HepG2 (cell line): ENCODE results near the gene TRAF4. TPM values are rescaled to one million over a fixed set of nuclear protein-coding genes. Genes with fewer than 3 reads are reported as not detected.

Source experiments
- ATRX ChIP-seq: sonication (generic); formaldehyde crosslinking; IDR thresholded peaks from 2 replicates; pipeline ENCODE4 v1.4.0; 2020; ENCODE audit warnings: missing genetic modification reagents, borderline replicate concordance
- CENPT ChIP-seq: sonication (generic); formaldehyde crosslinking; IDR thresholded peaks from 2 replicates; pipeline ENCODE4 v1.8.0; 2022; ENCODE audit warnings: low read depth, mild to moderate bottlenecking, moderate library complexity, missing genetic modification reagents
- CENPX ChIP-seq: sonication (generic); formaldehyde crosslinking; IDR thresholded peaks from 2 replicates; pipeline ENCODE4 v1.9.0; 2021; ENCODE audit warnings: mild to moderate bottlenecking, missing genetic modification reagents, moderate library complexity
- CREB1 ChIP-seq, 2 experiments: fragments of 450-650 bp in 1 of 2; IDR thresholded peaks; 2 replicates each; pipeline ENCODE4 v1.6.1; 2016 to 2017; ENCODE audit warnings: control low read depth in 1 of 2, mild to moderate bottlenecking in 1 of 2, missing compliant biosample characterization in 1 of 2, missing genetic modification characterization in 1 of 2
- FOXK1 ChIP-seq: sonication (generic); formaldehyde crosslinking; IDR thresholded peaks from 2 replicates; pipeline ENCODE4 v1.4.0; 2020; ENCODE audit warnings: low read depth, missing genetic modification reagents, borderline replicate concordance
- FOXM1 ChIP-seq: sonication (generic); formaldehyde crosslinking; IDR thresholded peaks from 2 replicates; pipeline ENCODE4 v1.5.0; 2020; ENCODE audit warnings: missing genetic modification reagents
- HNRNPH1 ChIP-seq: fragments of 200-400 bp; formaldehyde crosslinking; optimal IDR thresholded peaks from 2 replicates; pipeline ENCODE3; 2017; ENCODE audit warnings: mild to moderate bottlenecking, low read depth, low read length
- JDP2 ChIP-seq: sonication (generic); formaldehyde crosslinking; IDR thresholded peaks from 2 replicates; pipeline ENCODE4 v1.8.1; 2022; ENCODE audit warnings: missing genetic modification reagents, borderline replicate concordance
- KDM4B ChIP-seq: sonication (generic); formaldehyde crosslinking; IDR thresholded peaks from 2 replicates; pipeline ENCODE4 v1.4.0; 2020; ENCODE audit warnings: missing genetic modification reagents
- MAZ ChIP-seq, 2 experiments: sonication (generic) in 1 of 2; formaldehyde crosslinking in 1 of 2; IDR thresholded peaks; 2 replicates each; pipeline versions ENCODE4 v1.5.0 to v1.6.1; 2012 to 2020; ENCODE audit warnings: low read depth in 2 of 2, mild to moderate bottlenecking in 2 of 2, borderline replicate concordance in 1 of 2, improper control_type of control experiment in 1 of 2, low read length in 1 of 2, missing genetic modification reagents in 1 of 2, moderate library complexity in 1 of 2
- PRPF4 ChIP-seq: fragments of 200-400 bp; formaldehyde crosslinking; IDR thresholded peaks from 2 replicates; pipeline ENCODE4 v1.6.1; 2016; ENCODE audit warnings: low read length, low read depth; ENCODE audit not compliant: poor library complexity, severe bottlenecking
- PTBP1 ChIP-seq: fragments of 200-400 bp; formaldehyde crosslinking; IDR thresholded peaks from 2 replicates; pipeline ENCODE4 v1.6.1; 2018; ENCODE audit warnings: low read length, low read depth; ENCODE audit not compliant: poor library complexity, severe bottlenecking
- XRCC5 ChIP-seq: fragments of 200-400 bp; formaldehyde crosslinking; optimal IDR thresholded peaks from 2 replicates; pipeline ENCODE3; 2017; ENCODE audit warnings: mild to moderate bottlenecking, low read length
- ZEB1 ChIP-seq: IDR thresholded peaks from 2 replicates; pipeline ENCODE4 v1.6.1; 2012; ENCODE audit warnings: mild to moderate bottlenecking, low read depth, inconsistent platforms; ENCODE audit not compliant: insufficient replicate concordance
- ZFP36 ChIP-seq: fragments of 150-350 bp; IDR thresholded peaks from 2 replicates; pipeline ENCODE4 v1.6.1; 2018; ENCODE audit warnings: borderline replicate concordance, low read length, low read depth; ENCODE audit not compliant: partially characterized antibody
- ZFP90 ChIP-seq: sonication (generic); formaldehyde crosslinking; IDR thresholded peaks from 2 replicates; pipeline ENCODE4 v1.8.0; 2022; ENCODE audit warnings: missing genetic modification reagents, mild to moderate bottlenecking, inconsistent platforms, borderline replicate concordance
- ZKSCAN5 ChIP-seq: sonication (generic); formaldehyde crosslinking; IDR thresholded peaks from 2 replicates; pipeline ENCODE4 v1.5.1; 2020; ENCODE audit warnings: mild to moderate bottlenecking, missing genetic modification reagents
- ZMYM4 ChIP-seq: sonication (generic); formaldehyde crosslinking; IDR thresholded peaks from 2 replicates; pipeline ENCODE4 v1.8.1; 2023; ENCODE audit warnings: mild to moderate bottlenecking, missing genetic modification reagents
- ZNF24 ChIP-seq: fragments of 450-650 bp; IDR thresholded peaks from 2 replicates; pipeline ENCODE4 v1.6.1; 2017; ENCODE audit warnings: antibody characterized with exemption, mild to moderate bottlenecking
- ZNF629 ChIP-seq: sonication (generic); formaldehyde crosslinking; conservative IDR thresholded peaks from 2 replicates; pipeline ENCODE4 v1.5.0; 2020; ENCODE audit warnings: missing genetic modification reagents
- ZNF773 ChIP-seq: sonication (generic); formaldehyde crosslinking; IDR thresholded peaks from 2 replicates; pipeline ENCODE4 v1.4.0; 2020; ENCODE audit warnings: missing genetic modification reagents, borderline replicate concordance
- ZNF790 ChIP-seq: sonication (generic); formaldehyde crosslinking; IDR thresholded peaks from 2 replicates; pipeline ENCODE4 v1.8.0; 2022; ENCODE audit warnings: missing genetic modification reagents, mild to moderate bottlenecking, borderline replicate concordance
- ZZZ3 ChIP-seq: sonication (generic); formaldehyde crosslinking; IDR thresholded peaks from 2 replicates; pipeline ENCODE4 v1.4.0; 2020; ENCODE audit warnings: missing genetic modification reagents, mild to moderate bottlenecking, borderline replicate concordance
- polyA plus RNA-seq, 8 experiments: library from polyadenylated mRNA; depleted of rRNA in 3 of 8; stranded (reverse) in 7 of 8; unstranded in 1 of 8; fragments of >200 nt; fragmentation: Illumina TruSeq in 4 of 8; extraction: Trizol in 4 of 8; gene quantifications; 2 replicates each; pipeline versions ENCODE4 v1.2.1 to v1.2.3, GENCODE V29; 2011 to 2016; ENCODE audit warnings: low read depth in 4 of 8, missing spikeins in 1 of 8, mixed read lengths in 1 of 8; ENCODE audit not compliant: insufficient read depth in 1 of 8
- total RNA-seq, 5 experiments: library from RNA; depleted of rRNA; stranded (reverse); fragments of >200 nt; fragmentation: Illumina TruSeq; extraction: Trizol; gene quantifications; 2 replicates each; pipeline ENCODE4 v1.2.3, GENCODE V29; 2016; ENCODE audit warnings: low read depth in 1 of 5
- TF ChIP-seq, protein P1 (sequence below): sonication (generic); formaldehyde crosslinking; IDR thresholded peaks from 2 replicates; pipeline ENCODE4 v1.5.0; 2020; ENCODE audit warnings: missing genetic modification reagents
- TF ChIP-seq, protein P2 (sequence below): sonication (generic); formaldehyde crosslinking; IDR thresholded peaks from 2 replicates; pipeline ENCODE4 v1.8.1; 2023; ENCODE audit warnings: mild to moderate bottlenecking, moderate library complexity, missing genetic modification reagents
- TF ChIP-seq, protein P3 (sequence below): sonication (generic); formaldehyde crosslinking; IDR thresholded peaks from 2 replicates; pipeline ENCODE4 v1.5.0; 2020; ENCODE audit warnings: missing genetic modification reagents, mild to moderate bottlenecking, borderline replicate concordance

The TRAF4 gene
- total and polyA plus RNA-seq, 2 of the 13 experiments (the other 11 are each of a cell fraction or from before 2014, with no cell fraction given), result 86.0 to 89.9 TPM

DNA sequence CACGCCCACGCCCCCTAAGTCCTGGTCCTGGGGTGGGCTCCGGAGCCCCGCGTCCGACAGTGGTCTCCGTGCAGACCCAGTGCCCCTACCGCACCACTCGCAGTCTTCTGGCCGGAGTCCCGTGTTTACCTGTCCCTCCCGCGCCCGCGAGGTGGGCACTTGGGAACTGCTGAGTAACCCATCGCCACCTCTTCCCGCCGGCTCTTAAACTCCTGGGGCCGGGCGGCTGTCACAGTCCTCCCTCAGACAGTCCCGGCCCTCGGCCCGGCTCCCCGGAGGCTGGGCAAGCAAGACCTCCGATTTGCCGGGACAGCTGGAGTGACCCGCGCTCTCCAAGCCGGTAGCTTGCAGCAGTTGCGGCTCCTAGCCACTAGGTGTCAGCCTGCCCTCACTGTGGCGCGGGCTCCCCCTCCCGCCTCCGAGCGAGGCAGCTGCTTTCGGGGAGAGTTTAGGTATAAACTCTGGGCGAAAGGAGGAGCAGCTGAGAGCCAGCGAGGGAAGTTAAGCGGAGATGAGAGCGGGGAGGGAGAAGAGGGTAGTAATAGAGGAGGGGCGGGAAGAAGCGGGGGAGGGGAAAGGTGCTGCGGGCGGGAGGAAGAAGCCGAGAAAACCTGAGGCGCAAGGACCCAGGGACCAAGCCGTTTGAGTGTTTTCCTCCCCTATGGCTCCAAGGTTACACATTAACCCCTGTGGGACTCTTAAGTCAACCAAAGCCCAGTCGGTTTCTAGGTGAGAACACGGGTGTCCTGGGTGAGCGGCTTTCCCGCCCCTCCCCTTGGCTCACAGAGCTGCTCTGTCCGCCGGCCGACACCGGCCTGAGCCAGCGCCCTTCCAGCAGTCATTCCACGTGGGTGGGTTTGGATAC lies 17.0 kb upstream of the TRAF4 start (continued):
- TF ChIP-seq HNRNPH1, result no peak
- TF ChIP-seq PTBP1, result no peak
- no peak for TF ChIP-seq FOXM1 (CRISPR knock-in tag)
- peak; percentile 26; the same call in 1 of the 2 replicates for TF ChIP-seq FOXK1 (CRISPR knock-in tag)
- no peak for TF ChIP-seq ZNF24
- TF ChIP-seq ZKSCAN5, result no peak
- no peak for TF ChIP-seq ZZZ3 (CRISPR knock-in tag)
- TF ChIP-seq ZMYM4 (CRISPR knock-in tag), result 0 out of 2 replicates have a peak, but pooled peaks have one; percentile 56
- no peak for TF ChIP-seq PRPF4
- TF ChIP-seq ZNF629 (CRISPR knock-in tag), result no peak
- TF ChIP-seq KDM4B (CRISPR knock-in tag), result 0 out of 2 replicates have a peak, but pooled peaks have one; percentile 23
- no peak for TF ChIP-seq ATRX
- peak; percentile 82 for TF ChIP-seq XRCC5
- TF ChIP-seq CREB1 (IDR thresholded peaks at IDR 0.05), result no peak
- no peak for TF ChIP-seq CREB1 (CRISPR knock-in tag; IDR thresholded peaks at IDR 0.05)
- no peak for TF ChIP-seq ZEB1
- no peak for TF ChIP-seq ZFP90 (CRISPR knock-in tag)
- no peak for TF ChIP-seq ZFP36
- TF ChIP-seq ZNF790 (CRISPR knock-in tag), result no peak
- no peak for TF ChIP-seq JDP2 (CRISPR knock-in tag)
- TF ChIP-seq, protein P1, sequence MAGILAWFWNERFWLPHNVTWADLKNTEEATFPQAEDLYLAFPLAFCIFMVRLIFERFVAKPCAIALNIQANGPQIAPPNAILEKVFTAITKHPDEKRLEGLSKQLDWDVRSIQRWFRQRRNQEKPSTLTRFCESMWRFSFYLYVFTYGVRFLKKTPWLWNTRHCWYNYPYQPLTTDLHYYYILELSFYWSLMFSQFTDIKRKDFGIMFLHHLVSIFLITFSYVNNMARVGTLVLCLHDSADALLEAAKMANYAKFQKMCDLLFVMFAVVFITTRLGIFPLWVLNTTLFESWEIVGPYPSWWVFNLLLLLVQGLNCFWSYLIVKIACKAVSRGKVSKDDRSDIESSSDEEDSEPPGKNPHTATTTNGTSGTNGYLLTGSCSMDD (CRISPR knock-in tag), result no peak
- TF ChIP-seq, protein P2, sequence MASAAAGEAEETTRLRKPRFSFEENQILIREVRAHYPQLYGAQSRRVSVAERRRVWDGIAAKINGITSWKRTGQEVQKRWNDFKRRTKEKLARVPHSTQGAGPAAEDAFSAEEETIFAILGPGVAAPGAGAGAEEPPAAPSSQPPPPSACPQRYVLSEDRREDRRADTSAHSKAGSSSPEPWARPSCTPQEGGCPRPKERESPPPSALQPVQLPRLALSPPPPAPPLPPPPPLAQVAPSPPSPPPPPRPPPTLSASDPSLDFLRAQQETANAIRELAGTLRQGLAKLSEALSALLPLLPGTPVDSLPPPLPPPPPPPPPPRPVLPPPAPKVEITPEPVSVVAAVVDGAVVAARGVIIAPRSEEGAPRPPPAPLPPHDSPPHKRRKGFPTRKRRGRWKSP (CRISPR knock-in tag), result peak; percentile 55; the same call in 1 of the 2 replicates
- TF ChIP-seq CENPT (CRISPR knock-in tag), result no peak
- peak; percentile 84 for TF ChIP-seq MAZ (IDR thresholded peaks at IDR 0.05; ENCODE audit: borderline replicate concordance, low read depth, low read length)
- peak; percentile 92 for TF ChIP-seq MAZ (CRISPR knock-in tag; IDR thresholded peaks at IDR 0.05; ENCODE audit: low read depth)
- no peak for TF ChIP-seq ZNF773 (CRISPR knock-in tag)
- TF ChIP-seq CENPX (CRISPR knock-in tag), result no peak
- TF ChIP-seq, protein P3, sequence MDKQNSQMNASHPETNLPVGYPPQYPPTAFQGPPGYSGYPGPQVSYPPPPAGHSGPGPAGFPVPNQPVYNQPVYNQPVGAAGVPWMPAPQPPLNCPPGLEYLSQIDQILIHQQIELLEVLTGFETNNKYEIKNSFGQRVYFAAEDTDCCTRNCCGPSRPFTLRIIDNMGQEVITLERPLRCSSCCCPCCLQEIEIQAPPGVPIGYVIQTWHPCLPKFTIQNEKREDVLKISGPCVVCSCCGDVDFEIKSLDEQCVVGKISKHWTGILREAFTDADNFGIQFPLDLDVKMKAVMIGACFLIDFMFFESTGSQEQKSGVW, result no peak
